Coronary artery (tissue), 2 donors: ENCODE measurements around the gene NAXE.

Source experiments
- DNase-seq: peaks from one replicate; pipeline ENCODE4 v3.0.0-alpha.2; 2017; ENCODE audit warnings: low spot score
- H3K27ac ChIP-seq, 2 donors: fragments of 200-600 bp; sonication (generic); one replicate each; pipeline ENCODE4 v1.5.1; 2016 to 2019
- H3K4me3 ChIP-seq: fragments of 200-600 bp; sonication (generic); 2 replicates; pipeline ENCODE4 v1.5.1; 2016; ENCODE audit warnings: mild to moderate bottlenecking, moderate library complexity
- TF ChIP-seq, protein P1 (sequence below): fragments of 200-600 bp; sonication (generic); IDR thresholded peaks from one replicate; pipeline ENCODE4 v1.5.1; 2019; ENCODE audit warnings: antibody characterized with exemption

NAXE gene

DNA sequence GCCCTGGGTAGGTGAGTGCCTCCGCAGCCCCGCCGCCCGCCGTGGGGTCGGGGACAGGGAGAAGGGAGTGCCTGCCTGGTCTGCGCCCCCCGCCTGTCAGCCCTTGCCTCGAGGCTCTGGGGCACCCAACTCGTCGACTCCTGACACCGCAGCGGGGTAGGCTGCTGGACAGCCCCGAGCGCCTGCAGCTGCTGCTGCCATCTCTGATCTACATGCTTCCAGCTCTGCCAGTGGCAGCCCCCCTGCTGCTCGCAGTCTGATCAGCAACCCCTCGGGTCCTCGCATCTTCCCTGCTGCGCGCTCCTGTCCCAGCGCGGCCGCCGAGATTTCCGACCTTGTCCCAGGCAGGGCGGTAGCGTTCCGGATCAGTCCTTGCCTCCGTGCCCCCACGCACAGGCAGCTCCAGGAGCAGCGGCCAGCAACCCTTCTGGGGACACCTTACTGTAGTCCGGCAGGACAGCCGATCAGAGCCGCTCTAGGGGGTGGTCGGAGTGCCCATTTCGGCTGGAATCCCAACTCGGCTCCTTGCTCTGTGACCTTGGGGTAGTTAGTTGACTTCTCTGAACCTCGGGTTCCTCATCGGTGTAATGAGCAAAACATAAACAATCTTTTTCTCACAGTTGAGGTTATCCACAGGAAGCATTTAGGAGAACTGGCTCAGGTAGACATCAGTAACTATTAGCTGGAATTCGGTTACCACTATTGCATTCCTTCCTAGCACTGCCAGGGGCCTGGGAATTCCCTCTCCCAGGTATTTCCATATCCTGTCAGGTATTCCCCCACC is 50.9 kb downstream of the NAXE start:
- DNase-seq = no peak
- TF ChIP-seq, protein P1, sequence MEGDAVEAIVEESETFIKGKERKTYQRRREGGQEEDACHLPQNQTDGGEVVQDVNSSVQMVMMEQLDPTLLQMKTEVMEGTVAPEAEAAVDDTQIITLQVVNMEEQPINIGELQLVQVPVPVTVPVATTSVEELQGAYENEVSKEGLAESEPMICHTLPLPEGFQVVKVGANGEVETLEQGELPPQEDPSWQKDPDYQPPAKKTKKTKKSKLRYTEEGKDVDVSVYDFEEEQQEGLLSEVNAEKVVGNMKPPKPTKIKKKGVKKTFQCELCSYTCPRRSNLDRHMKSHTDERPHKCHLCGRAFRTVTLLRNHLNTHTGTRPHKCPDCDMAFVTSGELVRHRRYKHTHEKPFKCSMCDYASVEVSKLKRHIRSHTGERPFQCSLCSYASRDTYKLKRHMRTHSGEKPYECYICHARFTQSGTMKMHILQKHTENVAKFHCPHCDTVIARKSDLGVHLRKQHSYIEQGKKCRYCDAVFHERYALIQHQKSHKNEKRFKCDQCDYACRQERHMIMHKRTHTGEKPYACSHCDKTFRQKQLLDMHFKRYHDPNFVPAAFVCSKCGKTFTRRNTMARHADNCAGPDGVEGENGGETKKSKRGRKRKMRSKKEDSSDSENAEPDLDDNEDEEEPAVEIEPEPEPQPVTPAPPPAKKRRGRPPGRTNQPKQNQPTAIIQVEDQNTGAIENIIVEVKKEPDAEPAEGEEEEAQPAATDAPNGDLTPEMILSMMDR = no peak
- no peak overlapping the region for H3K27ac ChIP-seq
- H3K4me3 ChIP-seq = peak overlapping the region; percentile 67

DNA sequence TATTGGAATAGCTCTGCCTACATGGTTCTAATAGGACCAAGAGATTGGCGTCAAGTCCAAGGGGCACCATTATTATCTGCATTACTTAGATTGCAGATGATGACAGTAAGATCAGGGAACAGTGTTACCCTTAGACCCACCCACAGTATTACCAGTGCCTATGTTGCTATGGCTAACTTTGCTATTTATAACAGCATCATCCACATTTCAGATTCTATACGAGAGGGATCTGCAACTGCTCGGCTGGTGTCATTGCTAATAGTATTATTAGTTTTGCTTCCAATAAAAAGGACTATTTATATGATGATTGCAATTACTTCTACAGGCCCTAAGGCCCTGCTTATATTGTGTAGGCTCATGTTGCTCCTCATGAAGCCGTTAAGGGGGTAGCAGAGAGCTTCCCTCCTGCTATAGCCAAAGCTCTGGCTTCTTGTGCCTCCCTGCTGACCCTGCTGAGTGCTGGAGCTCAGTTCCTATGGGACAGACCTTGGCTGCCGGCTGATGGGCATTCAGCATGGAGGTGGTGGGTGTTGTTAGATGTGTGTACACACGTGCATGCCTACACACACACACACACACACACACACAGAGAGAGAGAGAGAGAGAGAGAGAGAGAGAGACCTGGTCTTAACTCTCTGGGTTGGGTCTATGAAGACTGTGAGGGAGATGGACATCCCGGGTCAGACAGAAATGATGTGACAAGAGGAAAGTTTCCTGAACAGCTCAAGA is 51.6 kb downstream of the NAXE start:
- Histone ChIP-seq H3K4me3 (no peak overlapping the region), H3K27ac (no peak overlapping the region)
- TF ChIP-seq, protein P1 = no peak
- DNase-seq = no peak

- TF ChIP-seq, protein P1 = no peak
- H3K4me3 ChIP-seq = no peak overlapping the region
- H3K27ac ChIP-seq = no peak overlapping the region
- no peak for DNase-seq
Measured at GRCh38 chr1:156643778-156644092, 52.2 kb downstream of the NAXE start.
